Lower leg skin (tissue), 3 donors: Measurements from ENCODE around the gene KIF18B.

Source experiments
- CTCF ChIP-seq, 3 donors: fragments of 450-650 bp; IDR thresholded peaks; one replicate each; pipeline ENCODE4 v1.5.1; 2016; ENCODE audit warnings: antibody characterized with exemption in 3 of 3, mild to moderate bottlenecking in 3 of 3, moderate library complexity in 2 of 3
- POLR2A ChIP-seq, 2 donors: fragments of 450-650 bp; IDR thresholded peaks; one replicate each; pipeline ENCODE4 v1.6.1; 2016 to 2017; ENCODE audit warnings: antibody characterized with exemption in 2 of 2, mild to moderate bottlenecking in 1 of 2, moderate library complexity in 1 of 2

- no peak for TF ChIP-seq POLR2A (IDR thresholded peaks at IDR 0.05)
- TF ChIP-seq CTCF (IDR thresholded peaks at IDR 0.05): no peak
Measured at GRCh38 chr17:44977065-44977464, 29.5 kb upstream of the KIF18B start.
